OCI-LY1 (cell line): Measurements from ENCODE around the gene HTATIP2.

Source experiments
- H2AFZ ChIP-seq: fragments of 200-600 bp; sonication (generic), shearing (Covaris generic); 2 replicates; pipeline ENCODE4 v1.6.0; 2014; ENCODE audit warnings: antibody characterized with exemption, mild to moderate bottlenecking, low read length
- H3F3A ChIP-seq: fragments of 200-600 bp; sonication (generic), shearing (Covaris generic); 2 replicates; pipeline ENCODE4 v1.6.0; 2014; ENCODE audit warnings: mild to moderate bottlenecking, antibody characterized with exemption, low read length, moderate library complexity; ENCODE audit not compliant: insufficient read depth
- H3K27ac ChIP-seq: fragments of 200-600 bp; sonication (generic); 2 replicates; pipeline ENCODE4 v1.5.1; 2014; ENCODE audit warnings: low read length, mixed run types, mild to moderate bottlenecking, low read depth; ENCODE audit not compliant: poor library complexity, severe bottlenecking
- H3K27me3 ChIP-seq: fragments of 200-600 bp; sonication (generic); 2 replicates; pipeline ENCODE4 v1.6.0; 2014; ENCODE audit warnings: antibody characterized with exemption, mild to moderate bottlenecking, low read length, moderate library complexity; ENCODE audit not compliant: insufficient read depth
- H3K36me3 ChIP-seq: fragments of 200-600 bp; sonication (generic); 2 replicates; pipeline ENCODE4 v1.6.1; 2014; ENCODE audit warnings: mild to moderate bottlenecking, antibody characterized with exemption, low read length, moderate library complexity, mixed read lengths; ENCODE audit not compliant: insufficient read depth
- H3K4me1 ChIP-seq: fragments of 200-600 bp; sonication (generic); 2 replicates; pipeline ENCODE4 v1.5.1; 2014; ENCODE audit warnings: mild to moderate bottlenecking, low read length, moderate library complexity; ENCODE audit not compliant: insufficient read depth, severe bottlenecking
- H3K4me2 ChIP-seq: fragments of 200-600 bp; sonication (generic), shearing (Covaris generic); 2 replicates; pipeline ENCODE4 v1.6.1; 2014; ENCODE audit warnings: low read length
- H3K4me3 ChIP-seq: fragments of 200-600 bp; sonication (generic); 2 replicates; pipeline ENCODE4 v1.5.1; 2014; ENCODE audit warnings: low read length, low read depth, mild to moderate bottlenecking, mixed read lengths; ENCODE audit not compliant: poor library complexity, severe bottlenecking
- H3K79me2 ChIP-seq: fragments of 200-600 bp; shearing (Covaris generic); 2 replicates; pipeline ENCODE4 v1.6.1; 2016; ENCODE audit warnings: mixed run types, low read length, mixed read lengths; ENCODE audit not compliant: insufficient read depth
- H3K9ac ChIP-seq: fragments of 200-600 bp; sonication (generic), shearing (Covaris generic); 2 replicates; pipeline ENCODE4 v1.6.1; 2014; ENCODE audit warnings: mild to moderate bottlenecking, low read length, mixed read lengths
- H3K9me2 ChIP-seq: fragments of 200-600 bp; sonication (generic), shearing (Covaris generic); 2 replicates; pipeline ENCODE4 v1.6.1; 2014; ENCODE audit warnings: low read depth, mild to moderate bottlenecking, low read length, mixed read lengths
- H3K9me3 ChIP-seq: fragments of 200-600 bp; shearing (Covaris generic); 2 replicates; pipeline ENCODE4 v1.6.1; 2014; ENCODE audit warnings: low read length, mixed read lengths
- H4K20me1 ChIP-seq: fragments of 200-600 bp; sonication (generic), shearing (Covaris generic); 2 replicates; pipeline ENCODE4 v1.6.0; 2016; ENCODE audit warnings: mild to moderate bottlenecking, low read length; ENCODE audit not compliant: insufficient read depth
- CTCF ChIP-seq: fragments of 200-600 bp; sonication (generic), shearing (Covaris generic); IDR thresholded peaks from 2 replicates; pipeline ENCODE4 v1.5.1; 2017; ENCODE audit warnings: mild to moderate bottlenecking, antibody characterized with exemption, low read length, moderate library complexity, mixed read lengths
- EZH2 ChIP-seq: fragments of 200-600 bp; sonication (generic), shearing (Covaris generic); IDR thresholded peaks from 2 replicates; pipeline ENCODE4 v1.8.0; 2017; ENCODE audit warnings: borderline replicate concordance, mixed run types, mild to moderate bottlenecking, antibody characterized with exemption, low read length, moderate library complexity, mixed read lengths

HTATIP2 gene

GRCh38 chr11:20406484-20406883 is 43.0 kb downstream of the HTATIP2 start:
- no peaks in the 10 kb centered on the region for H3K4me1 ChIP-seq
- no peak overlapping the region for H3K4me3 ChIP-seq
- no peaks in the 10 kb centered on the region for H3K79me2 ChIP-seq
- H3F3A ChIP-seq = no peaks in the 10 kb centered on the region
- H4K20me1 ChIP-seq = no peaks in the 10 kb centered on the region
- TF ChIP-seq EZH2 = no peak
- TF ChIP-seq CTCF = no peak
- H3K4me2 ChIP-seq = no peak overlapping the region
- no peaks in the 10 kb centered on the region for H3K27me3 ChIP-seq
- no peak overlapping the region for H3K27ac ChIP-seq
- H3K36me3 ChIP-seq = peaks cover 79% of the 10 kb centered on the region
- H3K9me2 ChIP-seq = no peaks in the 10 kb centered on the region
- no peaks in the 10 kb centered on the region for H3K9me3 ChIP-seq
- H3K9ac ChIP-seq = no peak overlapping the region
- H2AFZ ChIP-seq = no peak overlapping the region

GRCh38 chr11:20407344-20407743 is 43.8 kb downstream of the HTATIP2 start:
- no peak overlapping the region for H2AFZ ChIP-seq
- no peaks in the 10 kb centered on the region for H3F3A ChIP-seq
- no peaks in the 10 kb centered on the region for H3K79me2 ChIP-seq
- H3K4me2 ChIP-seq = no peak overlapping the region
- no peaks in the 10 kb centered on the region for H4K20me1 ChIP-seq
- H3K27me3 ChIP-seq = no peaks in the 10 kb centered on the region
- no peak overlapping the region for H3K9ac ChIP-seq
- no peak overlapping the region for H3K4me3 ChIP-seq
- H3K9me3 ChIP-seq = no peaks in the 10 kb centered on the region
- H3K27ac ChIP-seq = no peak overlapping the region
- TF ChIP-seq EZH2 = no peak
- no peak for TF ChIP-seq CTCF
- peaks cover 81% of the 10 kb centered on the region for H3K36me3 ChIP-seq
- H3K9me2 ChIP-seq = no peaks in the 10 kb centered on the region
- no peaks in the 10 kb centered on the region for H3K4me1 ChIP-seq

- H3K9ac ChIP-seq = no peak overlapping the region
- no peak overlapping the region for H3K4me3 ChIP-seq
- no peaks in the 10 kb centered on the region for H3K79me2 ChIP-seq
- no peaks in the 10 kb centered on the region for H3K9me2 ChIP-seq
- TF ChIP-seq EZH2 (no peak), CTCF (no peak)
- no peaks in the 10 kb centered on the region for H4K20me1 ChIP-seq
- H3K4me2 ChIP-seq = no peak overlapping the region; the same call in 1 of the 2 replicates
- no peaks in the 10 kb centered on the region for H3K27me3 ChIP-seq
- peaks cover 96% of the 10 kb centered on the region for H3K36me3 ChIP-seq
- no peak overlapping the region for H2AFZ ChIP-seq
- no peaks in the 10 kb centered on the region for H3K9me3 ChIP-seq
- no peak overlapping the region for H3K27ac ChIP-seq
- peaks cover 11% of the 10 kb centered on the region for H3K4me1 ChIP-seq
- no peaks in the 10 kb centered on the region for H3F3A ChIP-seq
Measured at GRCh38 chr11:20415432-20415831, 51.9 kb downstream of the HTATIP2 start.
